ENCODE measurements around the gene DDX60.

DNA sequence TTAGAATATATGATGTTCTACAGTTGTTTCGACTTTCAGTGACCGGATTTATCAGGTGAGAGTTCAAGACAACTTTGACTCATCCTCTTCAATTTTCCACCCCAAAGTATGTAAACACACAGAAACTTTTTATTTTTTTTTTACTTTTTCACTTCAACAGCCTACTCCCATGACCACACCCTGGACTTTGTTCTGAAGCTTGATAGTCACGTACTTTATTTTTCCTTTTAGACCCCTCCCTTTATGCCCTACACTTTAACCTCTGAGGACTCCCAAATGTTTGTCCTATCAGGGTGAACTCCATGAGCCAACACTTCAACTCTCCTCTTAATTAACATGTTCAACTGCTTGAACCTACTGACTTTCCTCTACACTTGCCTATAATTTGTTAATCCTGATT lies 2.5 kb upstream of the DDX60 start:
- TF ChIP-seq, protein P1, sequence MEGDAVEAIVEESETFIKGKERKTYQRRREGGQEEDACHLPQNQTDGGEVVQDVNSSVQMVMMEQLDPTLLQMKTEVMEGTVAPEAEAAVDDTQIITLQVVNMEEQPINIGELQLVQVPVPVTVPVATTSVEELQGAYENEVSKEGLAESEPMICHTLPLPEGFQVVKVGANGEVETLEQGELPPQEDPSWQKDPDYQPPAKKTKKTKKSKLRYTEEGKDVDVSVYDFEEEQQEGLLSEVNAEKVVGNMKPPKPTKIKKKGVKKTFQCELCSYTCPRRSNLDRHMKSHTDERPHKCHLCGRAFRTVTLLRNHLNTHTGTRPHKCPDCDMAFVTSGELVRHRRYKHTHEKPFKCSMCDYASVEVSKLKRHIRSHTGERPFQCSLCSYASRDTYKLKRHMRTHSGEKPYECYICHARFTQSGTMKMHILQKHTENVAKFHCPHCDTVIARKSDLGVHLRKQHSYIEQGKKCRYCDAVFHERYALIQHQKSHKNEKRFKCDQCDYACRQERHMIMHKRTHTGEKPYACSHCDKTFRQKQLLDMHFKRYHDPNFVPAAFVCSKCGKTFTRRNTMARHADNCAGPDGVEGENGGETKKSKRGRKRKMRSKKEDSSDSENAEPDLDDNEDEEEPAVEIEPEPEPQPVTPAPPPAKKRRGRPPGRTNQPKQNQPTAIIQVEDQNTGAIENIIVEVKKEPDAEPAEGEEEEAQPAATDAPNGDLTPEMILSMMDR (IDR thresholded peaks at IDR 0.05): no peak
- no peak for TF ChIP-seq EP300 (IDR thresholded peaks at IDR 0.05)
- no peak for TF ChIP-seq POLR2AphosphoS5 (IDR thresholded peaks at IDR 0.05)
- TF ChIP-seq POLR2A (IDR thresholded peaks at IDR 0.05): no peak

All from suprapubic skin (tissue), 4 donors.